HG02623 (cell line): ENCODE measurements around the gene NGFR.

Source experiments
- ATAC-seq: cut with Tn5 transposase; IDR thresholded peaks from one replicate; pipeline ENCODE4 v1.9.1; 2021; ENCODE audit warnings: moderate library complexity; ENCODE audit not compliant: unreplicated experiment

The NGFR gene

GRCh38 chr17:49469831-49470810 lies 25.0 kb upstream of the NGFR start:
- no peak for ATAC-seq

GRCh38 chr17:49471089-49471683 lies 23.9 kb upstream of the NGFR start:
- no peak for ATAC-seq

GRCh38 chr17:49471769-49472168 lies 23.3 kb upstream of the NGFR start:
- ATAC-seq: no peak

- ATAC-seq: no peak
These were observed 22.6 kb upstream of the NGFR start for GRCh38 chr17:49472527-49472926.

- ATAC-seq: no peak
These were observed 21.0 kb upstream of the NGFR start for GRCh38 chr17:49473900-49474751.

- ATAC-seq: no peak
These were observed 17.4 kb upstream of the NGFR start for GRCh38 chr17:49477709-49478108.

- no peak for ATAC-seq
These were observed 14.1 kb upstream of the NGFR start for GRCh38 chr17:49480836-49481615.

GRCh38 chr17:49482144-49482817 lies 12.8 kb upstream of the NGFR start:
- no peak for ATAC-seq

- ATAC-seq: no peak
These were observed 11.2 kb upstream of the NGFR start for GRCh38 chr17:49483599-49484509.

- no peak for ATAC-seq
These were observed 10.5 kb upstream of the NGFR start for GRCh38 chr17:49484588-49484987.

GRCh38 chr17:49486012-49486641 lies 9.0 kb upstream of the NGFR start:
- ATAC-seq: no peak

GRCh38 chr17:49487183-49487582 lies 7.9 kb upstream of the NGFR start:
- no peak for ATAC-seq

GRCh38 chr17:49488612-49489011 lies 6.5 kb upstream of the NGFR start:
- ATAC-seq: no peak

GRCh38 chr17:49489348-49489747 lies 5.7 kb upstream of the NGFR start:
- no peak for ATAC-seq

GRCh38 chr17:49490276-49490675 lies 4.8 kb upstream of the NGFR start:
- no peak for ATAC-seq

GRCh38 chr17:49491192-49491769 lies 3.8 kb upstream of the NGFR start:
- no peak for ATAC-seq

GRCh38 chr17:49494399-49494985 lies 601 bp upstream of the NGFR start:
- no peak for ATAC-seq

GRCh38 chr17:49495842-49496182 lies 719 bp downstream of the NGFR start:
- ATAC-seq: no peak
